NCI-H1048 (cell line): ENCODE results near the gene CCL3.
"Not testable (repeated sequence)": the region's sequence is repeated elsewhere in the genome, so short reads cannot be mapped to it uniquely, and the experiment has no call there.

Source experiments
- DNase-seq: peaks from one replicate; lab custom pipeline; 2025; lab: John Stamatoyannopoulos, UW

CCL3 gene

DNA sequence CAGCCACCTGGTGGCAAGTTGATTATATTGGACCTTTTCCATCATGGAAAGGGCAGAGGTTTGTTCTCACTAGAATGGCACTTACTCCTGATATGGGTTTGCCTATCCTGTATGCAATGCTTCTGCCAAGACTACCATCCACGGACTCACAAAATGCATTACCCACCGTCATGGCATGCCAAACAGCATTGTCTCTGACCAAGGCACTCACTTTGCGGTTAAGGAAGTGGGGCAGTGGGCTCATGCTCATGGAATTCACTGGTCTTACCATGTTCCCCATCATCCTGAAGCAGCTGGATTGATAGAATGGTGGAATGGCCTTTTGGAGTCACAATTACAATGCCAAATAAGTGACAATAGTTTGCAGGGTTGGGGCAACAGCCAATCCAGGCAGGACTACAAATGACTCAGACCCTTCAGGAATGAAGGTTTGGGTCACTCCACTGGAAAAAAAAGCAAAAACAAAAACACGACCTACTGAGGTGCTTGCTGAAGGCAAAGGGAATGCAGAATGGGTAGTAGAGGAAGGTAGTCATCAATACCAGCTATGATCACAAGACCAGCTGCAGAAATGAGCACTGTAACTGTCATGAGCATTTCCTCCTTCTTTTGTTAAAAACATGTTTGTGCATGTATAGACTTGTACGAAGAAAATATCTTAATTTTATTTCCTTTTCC is 25.2 kb upstream of the CCL3 start:
- not testable (repeated sequence) for DNase-seq

DNA sequence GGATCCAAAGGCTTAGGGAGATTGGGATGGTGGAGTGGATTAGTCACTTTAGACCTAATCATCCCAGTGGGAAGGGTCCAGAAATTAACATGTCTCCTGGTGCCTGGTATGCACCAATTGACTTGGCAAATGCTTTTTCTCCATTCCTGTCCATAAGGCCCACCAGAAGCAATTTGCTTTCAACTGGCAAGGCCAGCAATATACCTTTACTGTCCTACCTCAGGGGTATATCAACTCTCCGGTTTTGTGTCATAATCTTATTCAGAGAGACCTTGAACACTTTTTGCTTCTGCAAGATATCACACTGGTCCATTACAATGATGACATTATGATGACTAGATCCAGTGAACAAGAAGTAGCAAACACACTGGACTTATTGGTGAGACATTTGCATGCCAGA is 23.2 kb upstream of the CCL3 start:
- DNase-seq, result not testable (repeated sequence)

DNA sequence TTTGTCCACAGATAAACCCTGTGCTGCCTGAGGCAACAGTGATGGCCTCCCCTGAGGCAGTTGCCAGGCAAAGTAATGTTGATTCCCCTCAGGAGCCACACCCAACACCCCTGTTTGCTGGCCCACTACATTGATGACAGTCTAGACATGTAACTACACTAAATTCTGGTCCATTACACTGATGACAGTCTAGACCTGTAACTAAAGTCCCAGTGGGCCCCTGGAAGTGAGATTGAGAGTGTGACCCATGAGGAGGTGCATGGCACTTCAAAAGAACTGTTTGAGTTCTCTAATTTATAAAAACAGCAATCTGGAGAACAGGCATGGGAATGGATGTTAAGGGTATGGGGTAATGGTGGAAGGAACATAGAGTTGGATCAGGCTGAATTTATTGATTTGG is 22.6 kb upstream of the CCL3 start:
- DNase-seq, result no peak

DNA sequence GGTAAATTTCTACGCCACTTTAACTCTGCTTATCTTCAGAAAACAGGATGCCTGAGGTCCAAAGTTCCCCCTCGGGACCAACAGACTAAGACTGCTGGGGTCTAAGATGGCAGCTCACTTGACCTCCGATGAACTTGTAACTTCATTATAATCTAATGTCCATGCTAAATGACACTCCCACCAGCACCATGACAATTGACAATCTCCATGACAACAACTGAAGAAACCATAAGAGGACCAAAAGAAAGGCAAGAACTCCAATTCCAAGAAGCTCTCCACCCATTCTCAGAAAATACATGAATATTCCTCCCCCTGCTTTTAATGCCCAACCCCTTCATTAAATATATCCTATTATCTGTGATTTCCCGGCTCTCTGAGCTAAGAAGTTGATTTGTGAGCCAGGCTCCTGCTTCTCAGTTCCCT is 21.1 kb upstream of the CCL3 start:
- DNase-seq, result no peak

DNA sequence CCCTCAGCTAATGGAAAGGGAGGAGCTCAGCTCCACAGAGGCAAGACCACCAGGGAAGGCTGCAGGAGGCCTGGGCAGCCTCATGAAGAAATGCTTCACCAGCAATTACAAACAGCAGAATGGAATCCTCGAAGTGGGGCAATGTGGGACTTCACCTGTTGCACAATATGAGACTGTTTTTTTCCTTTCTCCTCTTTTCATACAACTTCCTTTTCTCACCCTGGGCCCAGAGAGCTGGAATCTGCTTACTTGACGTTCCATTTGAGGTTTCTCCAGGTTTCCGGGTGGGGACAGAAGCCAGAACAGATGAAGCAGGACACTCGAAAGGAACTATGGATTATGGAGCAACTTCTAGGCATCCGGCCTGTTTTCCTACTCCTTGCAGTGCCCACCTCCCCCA is 18.3 kb upstream of the CCL3 start:
- not testable (repeated sequence) for DNase-seq

DNA sequence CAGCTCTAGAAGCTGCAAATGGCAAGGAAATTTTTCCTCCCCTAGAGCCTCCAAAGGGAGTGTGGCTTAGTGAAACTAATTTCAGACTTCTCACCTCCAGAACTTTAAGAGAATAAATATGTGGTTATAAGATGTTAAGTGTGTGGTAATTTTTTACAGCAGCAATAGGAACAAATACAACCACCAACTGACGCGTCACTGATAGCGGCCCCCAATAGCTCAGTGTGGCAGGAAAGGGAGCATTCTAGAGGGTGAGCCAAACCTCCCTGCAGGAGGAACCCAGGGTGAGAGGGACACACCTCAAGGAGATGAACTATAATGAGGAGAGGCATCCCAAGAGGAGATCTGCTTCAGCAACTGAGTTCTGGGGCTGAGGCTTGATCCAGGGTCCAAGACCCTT is 17.7 kb upstream of the CCL3 start:
- DNase-seq, result no peak

DNA sequence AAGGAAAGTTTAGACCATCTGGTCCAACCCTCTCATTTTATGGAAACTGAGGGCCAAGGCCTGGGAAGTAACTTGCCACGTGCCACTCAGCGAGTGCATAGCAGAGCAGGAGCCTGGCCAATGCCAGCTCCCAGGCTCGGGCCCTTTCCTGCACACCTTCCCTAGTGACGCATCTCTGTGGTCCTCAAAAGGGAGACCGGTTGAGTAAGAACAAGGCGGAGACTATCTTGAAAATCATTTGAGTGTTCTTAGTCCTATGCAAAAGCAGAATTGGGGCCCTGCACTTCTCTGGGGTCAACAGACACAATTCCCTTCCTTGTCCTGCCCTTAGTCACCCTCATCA is 16.5 kb upstream of the CCL3 start:
- DNase-seq, result no peak

DNA sequence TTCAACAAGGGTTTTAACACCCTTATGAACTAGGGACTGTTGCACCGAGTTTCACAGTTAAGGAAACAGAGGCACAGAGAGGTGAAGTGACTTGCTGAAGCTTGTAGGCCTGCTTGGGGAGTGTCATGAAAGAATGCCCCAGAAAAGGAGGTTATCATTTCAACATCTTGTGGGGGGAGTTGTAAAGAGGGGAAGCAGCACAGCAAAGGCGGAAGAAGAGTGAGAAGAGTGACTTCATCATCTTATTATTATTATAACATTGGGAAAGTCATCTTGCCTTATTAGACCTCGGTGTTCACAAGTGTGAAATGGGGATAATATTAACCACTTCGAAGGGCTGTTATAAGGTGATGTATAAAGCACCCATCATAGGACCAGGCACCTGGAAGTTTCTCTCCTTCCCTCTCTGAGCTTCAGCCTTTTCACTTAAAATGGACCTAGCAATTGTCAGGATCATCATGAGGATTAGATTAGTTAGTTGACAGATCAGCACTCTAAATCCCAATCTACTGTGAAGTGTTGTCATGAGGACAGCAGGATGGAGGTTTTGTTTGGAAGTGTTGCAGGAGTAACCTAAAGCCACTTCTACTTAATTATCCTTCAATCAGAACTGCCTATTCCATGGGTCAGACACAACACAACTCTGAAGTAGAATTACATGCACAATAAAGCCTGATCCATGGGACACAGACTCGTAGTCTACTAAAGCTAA is 16.0 kb upstream of the CCL3 start:
- DNase-seq, result no peak

DNA sequence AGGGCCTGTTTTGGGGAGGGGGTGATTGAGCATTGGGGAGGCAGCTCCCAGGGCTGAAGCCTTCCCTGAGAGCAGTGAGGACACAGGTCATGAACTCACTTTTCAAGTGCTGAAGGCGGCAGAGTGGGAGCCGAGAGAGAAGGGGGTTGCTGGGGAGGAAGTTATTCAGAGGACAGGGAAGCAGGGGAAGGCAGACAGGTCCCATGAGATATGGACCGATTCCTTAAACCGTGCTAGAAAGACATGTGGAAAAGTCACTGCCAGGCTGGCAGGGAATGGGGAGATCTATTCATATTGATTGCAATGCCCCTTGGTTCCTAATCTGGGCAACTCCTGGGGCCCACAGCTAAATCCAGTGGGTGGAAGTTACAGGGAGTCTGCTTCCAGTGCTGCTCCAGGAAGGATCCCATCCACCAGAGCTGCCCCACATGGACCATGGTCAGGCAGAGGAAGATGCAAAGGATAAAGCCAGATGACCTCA is 14.8 kb upstream of the CCL3 start:
- no peak for DNase-seq

DNA sequence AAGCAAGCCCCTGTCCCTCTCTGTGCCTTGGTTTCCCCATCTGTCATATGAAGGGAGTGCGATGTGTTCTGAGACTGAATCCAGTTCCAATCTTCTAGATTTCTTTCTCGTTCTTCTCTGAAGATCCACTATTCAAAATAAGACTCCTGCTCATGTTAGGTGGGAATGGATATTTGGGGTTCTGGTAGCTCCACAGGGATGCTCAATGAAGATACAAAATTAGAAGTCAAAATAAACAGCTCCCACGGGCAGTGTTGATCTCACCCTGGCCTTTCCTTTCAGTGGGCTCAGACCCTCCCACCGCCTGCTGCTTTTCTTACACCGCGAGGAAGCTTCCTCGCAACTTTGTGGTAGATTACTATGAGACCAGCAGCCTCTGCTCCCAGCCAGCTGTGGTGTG is 14.3 kb upstream of the CCL3 start:
- not testable (repeated sequence) for DNase-seq

DNA sequence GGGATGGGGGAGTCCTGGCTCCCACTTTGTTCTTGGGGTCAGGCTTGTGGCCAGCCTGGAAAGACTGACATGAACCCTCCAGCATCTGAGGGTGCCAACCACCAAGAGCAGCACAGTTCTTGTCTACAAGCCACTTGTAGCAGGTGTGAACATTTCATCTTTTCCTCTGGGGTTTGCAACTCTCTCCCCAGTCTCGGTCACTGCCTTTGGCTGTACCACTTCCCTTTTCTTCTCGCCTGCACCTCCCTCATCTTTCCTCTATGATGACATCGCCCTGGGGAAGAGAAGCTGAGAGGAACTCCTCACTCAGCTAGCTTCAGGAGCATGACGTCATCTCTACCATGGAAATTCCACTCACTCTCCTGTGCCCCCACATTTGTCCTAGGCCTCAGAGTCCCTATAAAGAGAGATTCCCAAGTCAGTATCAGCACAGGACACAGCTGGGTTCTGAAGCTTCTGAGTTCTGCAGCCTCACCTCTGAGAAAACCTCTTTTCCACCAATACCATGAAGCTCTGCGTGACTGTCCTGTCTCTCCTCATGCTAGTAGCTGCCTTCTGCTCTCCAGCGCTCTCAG is 13.5 kb upstream of the CCL3 start, which contains the start of gene CCL4:
Gene CCL4, plus strand, starts transcription at position 427 of the 575 bp plus-strand sequence. Its CDS starts 79 bp downstream, at position 506.
- not testable (repeated sequence) for DNase-seq

DNA sequence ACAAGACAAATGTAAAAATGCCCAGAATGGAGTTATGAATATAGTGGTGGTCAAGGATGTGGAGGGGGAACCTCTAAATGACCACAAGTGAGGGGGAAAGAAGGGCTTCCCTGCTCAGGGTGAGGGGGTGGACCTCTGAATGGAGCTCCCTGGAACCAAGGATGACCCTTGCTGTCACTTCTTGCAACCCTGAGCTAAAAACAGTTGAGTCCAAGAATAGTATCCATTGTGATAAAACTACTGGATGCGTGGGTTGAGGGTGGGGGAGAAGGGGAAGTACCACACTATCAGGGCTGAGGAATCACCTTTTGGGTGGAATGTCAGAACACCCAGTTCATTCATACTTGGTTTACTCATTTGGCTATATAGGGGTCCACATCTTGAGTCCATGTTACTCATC is 9.1 kb upstream of the CCL3 start:
- not testable (repeated sequence) for DNase-seq

DNA sequence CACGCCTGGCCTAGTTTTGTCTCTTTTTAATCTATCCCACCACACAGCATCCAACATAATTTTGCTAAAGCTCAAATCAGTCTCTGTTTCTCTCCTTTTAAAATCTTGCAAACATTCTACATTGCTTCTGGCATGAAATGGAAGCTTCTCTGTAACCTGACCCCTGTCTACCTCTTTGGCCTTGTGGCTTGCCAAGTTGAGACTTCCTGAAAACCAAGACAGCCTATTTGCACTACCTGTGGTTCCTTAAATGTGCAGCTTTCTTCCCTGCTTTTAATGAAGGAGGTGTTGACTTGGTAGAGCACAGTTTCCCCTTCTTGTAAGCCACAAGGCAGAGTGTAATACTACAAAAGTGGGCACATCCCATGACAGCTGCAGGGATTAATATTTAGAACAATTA is 6.0 kb upstream of the CCL3 start:
- no peak for DNase-seq

DNA sequence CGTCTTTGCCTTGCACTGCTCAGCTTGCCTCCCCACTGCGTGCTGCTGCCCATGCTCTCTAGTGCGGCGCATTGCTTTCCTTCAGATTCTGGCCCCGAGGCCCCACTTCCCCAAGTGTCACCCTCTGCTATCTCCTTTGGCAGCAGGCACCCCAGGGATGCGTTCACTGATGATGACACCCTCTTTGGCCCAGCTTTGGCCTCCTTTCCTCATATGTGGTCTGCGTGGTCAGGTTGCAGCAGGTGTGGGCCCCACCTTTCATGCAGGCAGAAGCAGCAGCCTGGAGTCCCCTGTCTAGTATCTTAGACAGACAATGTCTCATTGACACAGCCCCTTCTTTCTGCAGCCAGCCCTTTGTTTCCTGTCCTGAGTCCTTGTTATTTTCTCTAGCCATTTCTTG is 4.8 kb upstream of the CCL3 start:
- DNase-seq, result no peak

DNA sequence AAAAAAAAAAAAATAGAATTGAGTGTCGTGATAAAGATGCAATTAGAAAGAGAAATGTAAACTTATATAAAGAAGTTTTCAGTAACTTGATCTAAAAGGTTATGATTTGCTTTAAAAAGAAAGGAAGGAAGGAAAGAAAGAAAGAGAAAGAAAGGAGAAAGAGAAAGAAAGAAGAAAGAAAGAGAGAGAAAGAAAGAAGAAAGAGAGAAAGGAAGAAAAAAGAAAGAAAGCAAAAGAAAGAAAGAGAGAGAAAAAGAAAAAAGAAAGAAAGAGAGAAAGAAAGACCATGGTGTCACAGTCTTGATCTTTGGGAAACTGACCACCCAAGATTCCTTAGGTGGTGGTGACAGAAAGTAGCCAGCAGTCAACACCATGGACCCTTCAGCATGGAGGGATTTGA is 4.3 kb upstream of the CCL3 start:
- DNase-seq, result no peak

DNA sequence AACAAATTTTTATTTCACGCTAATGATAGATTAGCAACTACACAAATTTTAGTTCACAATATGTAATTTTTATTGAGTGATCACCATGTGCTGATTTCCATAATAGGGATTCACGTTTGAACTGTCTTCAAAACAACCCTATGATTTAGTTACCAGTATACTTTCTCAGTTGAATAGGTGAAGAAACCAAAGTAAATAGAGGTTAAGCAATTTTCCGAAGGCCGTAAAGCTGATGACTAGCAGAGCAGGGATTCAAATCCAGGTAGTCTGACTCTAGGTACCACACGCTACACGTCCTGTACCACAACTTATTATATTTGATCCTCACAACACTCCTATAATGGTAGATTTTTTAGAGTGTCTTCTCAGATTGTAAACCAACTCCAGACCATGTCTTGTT is 2.8 kb upstream of the CCL3 start:
- DNase-seq, result not testable (repeated sequence)

DNA sequence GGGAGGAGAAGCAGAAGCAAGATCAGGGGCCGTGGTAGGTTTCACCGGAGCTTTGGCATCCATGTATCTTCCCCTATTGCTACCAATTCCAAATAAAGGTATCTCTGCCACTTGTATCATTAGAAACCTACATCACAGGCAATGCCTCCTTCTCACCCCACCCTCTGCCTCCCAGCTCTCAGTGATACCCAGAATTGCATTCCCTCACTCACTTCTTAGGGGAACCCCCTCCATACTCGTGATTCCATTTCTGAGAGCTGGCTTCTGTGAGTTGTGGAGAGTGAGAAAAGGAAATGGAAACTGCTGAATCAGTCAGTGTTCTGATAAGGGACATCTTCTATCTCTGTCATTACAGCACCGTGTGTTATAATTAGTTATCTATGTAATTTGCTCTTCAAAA is 2.3 kb upstream of the CCL3 start:
- no peak for DNase-seq

DNA sequence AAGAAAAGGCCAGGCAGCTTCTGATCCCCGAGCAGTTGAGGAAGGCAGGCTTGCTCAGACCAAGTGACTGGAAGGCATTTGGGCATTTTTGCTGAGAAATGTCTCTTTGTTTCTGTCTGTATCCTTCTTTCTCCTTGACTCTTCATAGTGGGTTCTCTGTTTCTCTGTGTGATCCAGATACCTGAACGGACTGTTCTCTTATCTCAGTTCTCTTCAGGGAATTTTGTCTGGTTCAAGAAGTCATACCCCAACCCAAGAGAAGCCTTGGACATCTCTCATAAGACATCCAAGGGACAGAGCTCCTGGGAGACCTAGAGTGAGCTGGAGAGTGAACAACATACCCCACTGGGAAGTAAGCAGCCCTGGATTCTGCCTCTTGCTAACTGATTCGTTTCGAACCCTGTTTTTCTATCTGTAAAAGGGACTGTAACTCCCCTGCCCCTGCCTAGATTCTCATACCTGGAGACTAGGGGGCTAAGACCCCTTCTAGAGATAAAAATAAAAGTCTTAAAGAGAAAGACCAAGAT is 541 bp downstream of the CCL3 start:
- no peak for DNase-seq

DNA sequence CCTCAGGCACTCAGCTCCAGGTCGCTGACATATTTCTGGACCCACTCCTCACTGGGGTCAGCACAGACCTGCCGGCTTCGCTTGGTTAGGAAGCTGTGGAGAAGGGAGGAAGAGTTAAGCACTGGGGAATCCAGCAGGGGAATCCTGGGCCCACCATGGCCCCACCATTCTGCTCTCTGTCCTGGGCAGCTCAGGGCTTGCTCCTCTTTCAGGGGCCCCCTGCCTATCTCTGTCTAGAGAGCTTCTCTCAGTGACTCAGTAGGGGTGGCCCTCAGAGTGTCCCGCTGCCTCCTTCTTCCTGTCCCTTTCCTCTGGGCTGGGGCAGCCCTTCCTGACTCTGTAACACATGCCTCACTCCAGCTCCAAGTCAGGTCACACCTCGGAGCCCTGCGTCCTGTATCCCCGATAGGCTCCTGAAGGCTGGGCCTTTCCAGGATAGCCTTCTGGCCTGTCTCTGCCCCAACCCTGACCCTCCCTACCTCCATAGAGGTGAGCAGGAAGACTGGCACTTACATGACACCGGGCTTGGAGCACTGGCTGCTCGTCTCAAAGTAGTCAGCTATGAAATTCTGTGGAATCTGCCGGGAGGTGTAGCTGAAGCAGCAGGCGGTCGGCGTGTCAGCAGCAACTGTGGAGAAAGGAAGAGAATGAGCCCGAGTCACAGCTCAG is 1.1 kb downstream of the CCL3 start:
- no peak for DNase-seq

DNA sequence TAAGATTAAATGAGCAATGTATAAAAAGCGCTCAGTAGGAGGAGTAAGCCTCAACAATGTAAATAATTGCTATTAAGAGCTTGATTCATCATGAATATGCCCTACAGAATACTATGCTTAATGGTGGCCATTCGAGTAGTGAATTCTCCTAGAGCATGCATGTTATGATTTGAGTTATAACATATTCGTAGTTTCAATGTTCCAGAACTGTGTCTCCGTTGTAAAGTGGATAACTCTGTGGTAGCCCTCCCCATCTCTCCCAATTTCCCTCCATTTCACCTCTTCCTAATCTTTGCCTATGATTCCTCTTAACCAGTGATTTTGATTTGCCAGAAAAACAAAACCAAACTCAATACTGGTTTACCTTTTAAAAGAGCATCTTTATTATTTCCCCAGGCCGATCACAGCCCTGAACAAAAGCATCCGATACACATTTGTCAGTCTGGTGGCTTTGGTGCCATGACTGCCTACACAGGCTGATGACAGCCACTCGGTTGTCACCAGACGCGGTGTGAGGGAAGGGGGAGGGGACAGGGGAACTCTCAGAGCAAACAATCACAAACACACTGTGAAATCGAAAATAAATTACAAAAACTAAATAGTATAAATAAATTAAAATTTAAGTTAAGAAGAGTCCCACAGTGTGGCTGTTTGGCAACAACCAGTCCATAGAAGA is 1.9 kb downstream of the CCL3 start:
- not testable (repeated sequence) for DNase-seq

DNA sequence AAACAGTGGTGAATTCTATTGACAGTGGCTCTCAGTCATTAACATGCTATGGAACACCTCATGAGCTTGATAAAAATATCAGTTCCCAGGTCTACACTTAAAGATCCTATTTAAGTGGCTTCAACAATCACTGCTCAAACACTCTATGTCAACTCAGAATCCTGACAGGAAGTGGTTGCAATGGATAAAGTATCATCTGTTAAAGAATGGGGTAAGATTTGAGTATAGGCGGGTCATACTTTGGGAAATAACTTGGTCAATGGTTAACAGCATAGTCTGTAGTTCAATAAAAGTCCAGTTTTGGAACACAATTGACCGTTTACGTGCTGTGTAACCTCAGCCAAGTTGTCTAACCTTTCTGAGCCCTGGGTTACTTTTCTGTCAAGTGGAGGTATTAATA is 2.5 kb downstream of the CCL3 start:
- DNase-seq, result not testable (repeated sequence)

DNA sequence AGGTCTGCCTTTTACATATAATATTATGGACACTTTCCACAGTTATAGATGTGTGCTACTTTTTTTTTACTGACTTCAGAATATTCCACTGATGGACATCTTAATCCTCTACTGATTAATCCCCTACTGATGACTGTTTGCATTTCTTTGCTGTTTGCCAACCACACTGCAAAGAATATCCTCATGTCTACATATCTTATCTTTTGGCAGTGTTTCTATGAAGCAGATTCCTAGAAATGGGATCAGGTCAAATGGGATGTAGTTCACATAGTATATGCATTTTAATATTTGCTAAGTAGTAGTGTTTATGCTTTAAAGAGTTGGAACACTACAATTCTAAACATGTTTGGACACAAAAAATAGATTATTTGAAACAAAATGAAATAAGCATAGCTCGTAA is 3.2 kb downstream of the CCL3 start:
- no peak for DNase-seq
